ENCODE data around the gene P3H2.

The P3H2 gene

DNA sequence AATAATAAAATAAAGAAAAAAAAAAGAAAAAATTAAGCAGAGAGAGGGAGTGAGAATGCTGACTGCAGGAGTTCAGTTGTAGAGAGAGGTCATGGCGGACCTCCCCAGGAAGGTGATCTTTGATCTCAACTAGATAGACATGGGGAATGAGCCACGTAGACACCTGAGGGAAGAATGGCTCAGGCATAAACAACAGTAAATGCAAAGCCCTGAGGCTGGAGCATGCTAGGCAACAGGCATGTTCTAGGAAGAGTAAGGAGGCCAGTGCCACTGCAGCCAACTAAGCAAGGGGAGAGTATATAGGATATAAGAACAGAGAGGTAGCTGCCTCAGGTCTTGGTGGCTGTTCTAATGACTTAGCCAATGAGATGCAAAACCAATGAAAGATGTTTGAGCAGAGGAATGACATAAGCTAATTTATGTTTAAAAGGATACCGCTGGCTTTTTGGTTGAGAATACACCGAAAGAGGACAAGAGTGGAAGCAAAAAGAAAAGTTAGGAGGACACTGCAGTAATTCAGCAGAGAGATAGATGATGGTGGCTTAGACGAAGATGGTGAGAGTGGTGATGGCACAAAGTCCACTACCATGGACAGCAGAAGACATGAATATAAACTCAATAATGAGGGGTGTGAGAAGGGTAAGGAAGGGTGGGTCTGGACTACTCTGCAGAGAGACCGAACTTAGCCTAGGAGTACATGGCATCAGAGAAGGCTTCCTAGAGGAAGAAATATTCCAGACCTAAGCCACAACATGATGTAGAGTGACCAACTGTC is 174.6 kb downstream of the P3H2 start:
- DNase-seq (ENCODE audit: low read depth): no peak

DNA sequence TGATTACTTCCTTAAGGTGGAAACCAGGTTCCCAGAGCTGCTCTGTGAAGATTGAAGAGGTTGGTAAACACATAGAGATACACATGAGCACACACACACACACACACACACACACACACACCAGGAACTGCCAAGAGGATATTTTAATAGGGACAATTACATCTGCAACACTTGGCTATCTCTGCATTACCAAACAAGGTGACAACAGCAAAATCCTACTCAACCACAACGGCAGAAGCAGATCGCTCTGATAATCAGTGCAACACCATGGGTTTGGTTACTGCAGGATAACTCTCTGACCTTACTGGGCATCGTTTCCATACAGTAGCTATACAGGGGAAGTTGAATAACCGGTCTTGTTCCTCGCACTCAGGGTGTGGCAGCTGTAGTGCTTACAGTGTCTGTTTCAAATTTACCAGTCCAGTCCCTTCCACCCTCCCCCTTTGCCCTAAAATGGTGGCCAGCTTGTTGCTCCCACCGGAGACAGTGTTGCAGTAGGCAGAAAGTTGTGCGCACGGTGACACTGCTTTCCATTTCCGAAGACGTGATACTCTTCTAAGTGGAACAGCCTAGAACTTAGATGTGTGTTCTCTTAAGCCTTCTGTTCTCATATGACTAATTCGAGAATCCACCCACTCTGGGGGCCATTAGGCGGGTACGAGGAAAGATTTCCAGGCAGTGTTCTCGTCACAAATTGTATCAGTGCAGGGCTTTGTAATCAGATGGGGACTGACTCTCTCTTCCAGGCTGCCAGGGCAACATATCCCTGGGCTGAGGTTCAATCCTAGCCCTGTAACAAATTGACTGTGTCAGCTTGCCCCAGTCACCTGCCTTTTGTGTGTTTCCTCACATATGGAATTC is 176.2 kb downstream of the P3H2 start:
- DNase-seq (ENCODE audit: low read depth): no peak

DNA sequence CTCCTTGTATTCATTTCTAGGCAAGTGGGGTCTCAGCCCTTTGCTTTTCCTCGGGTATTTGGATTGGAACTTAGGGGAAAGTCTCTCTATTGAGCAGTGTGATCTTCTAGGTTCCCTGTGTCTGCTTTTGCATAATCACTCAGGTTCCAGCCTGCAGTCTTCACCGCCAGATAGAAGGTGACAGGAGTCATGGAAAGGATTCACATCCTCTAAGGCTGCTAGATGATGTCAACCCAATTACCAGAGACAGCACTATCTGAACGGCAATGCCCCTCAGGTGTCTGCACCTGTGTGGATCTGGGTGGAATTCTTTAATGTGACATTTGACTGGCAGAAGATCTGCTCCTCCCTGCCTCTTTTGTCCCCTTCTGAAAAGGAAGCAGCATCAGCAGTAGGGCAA is 177.7 kb downstream of the P3H2 start:
- no peak for DNase-seq (ENCODE audit: low read depth)

DNA sequence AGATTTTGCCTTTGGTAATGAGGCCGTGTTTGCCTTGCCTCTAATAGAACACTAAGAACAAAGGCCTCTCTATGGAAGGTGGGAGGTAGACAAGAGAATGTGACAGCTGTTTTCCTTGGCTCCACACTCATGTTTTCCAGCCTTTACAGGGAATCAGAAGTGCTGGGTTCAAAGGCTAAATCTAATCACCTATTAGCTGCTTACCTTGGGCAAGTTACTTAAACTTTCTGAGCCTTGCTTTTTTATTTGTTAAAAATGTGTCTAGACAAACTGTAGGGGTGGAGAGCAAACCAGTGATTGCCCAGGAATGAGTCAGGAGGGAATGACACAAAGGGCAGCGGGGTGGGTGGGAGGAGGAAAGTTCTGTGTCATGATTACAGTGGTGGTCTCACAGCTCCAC is 179.0 kb downstream of the P3H2 start:
- DNase-seq (ENCODE audit: low read depth): no peak

DNA sequence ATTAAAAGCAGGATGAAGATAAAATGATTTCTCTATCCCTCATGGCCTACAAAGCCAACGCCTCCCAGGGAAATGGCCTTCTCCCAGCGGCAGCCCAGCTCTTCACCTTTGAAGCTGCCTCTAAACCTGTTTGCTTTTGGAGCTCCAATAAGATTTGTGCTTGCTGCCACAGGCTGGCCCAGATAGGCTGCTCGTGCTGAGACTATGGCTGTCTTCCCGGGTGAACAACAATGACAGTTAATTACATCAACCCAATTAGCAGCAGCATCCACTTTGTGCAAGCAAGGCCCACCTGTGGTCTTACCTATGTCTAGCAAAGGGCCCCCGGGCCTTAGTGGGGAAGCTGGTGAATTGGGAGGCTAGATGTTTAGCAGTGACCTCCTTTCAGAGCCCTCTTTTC is 179.6 kb downstream of the P3H2 start:
- no peak for DNase-seq (ENCODE audit: low read depth)

DNA sequence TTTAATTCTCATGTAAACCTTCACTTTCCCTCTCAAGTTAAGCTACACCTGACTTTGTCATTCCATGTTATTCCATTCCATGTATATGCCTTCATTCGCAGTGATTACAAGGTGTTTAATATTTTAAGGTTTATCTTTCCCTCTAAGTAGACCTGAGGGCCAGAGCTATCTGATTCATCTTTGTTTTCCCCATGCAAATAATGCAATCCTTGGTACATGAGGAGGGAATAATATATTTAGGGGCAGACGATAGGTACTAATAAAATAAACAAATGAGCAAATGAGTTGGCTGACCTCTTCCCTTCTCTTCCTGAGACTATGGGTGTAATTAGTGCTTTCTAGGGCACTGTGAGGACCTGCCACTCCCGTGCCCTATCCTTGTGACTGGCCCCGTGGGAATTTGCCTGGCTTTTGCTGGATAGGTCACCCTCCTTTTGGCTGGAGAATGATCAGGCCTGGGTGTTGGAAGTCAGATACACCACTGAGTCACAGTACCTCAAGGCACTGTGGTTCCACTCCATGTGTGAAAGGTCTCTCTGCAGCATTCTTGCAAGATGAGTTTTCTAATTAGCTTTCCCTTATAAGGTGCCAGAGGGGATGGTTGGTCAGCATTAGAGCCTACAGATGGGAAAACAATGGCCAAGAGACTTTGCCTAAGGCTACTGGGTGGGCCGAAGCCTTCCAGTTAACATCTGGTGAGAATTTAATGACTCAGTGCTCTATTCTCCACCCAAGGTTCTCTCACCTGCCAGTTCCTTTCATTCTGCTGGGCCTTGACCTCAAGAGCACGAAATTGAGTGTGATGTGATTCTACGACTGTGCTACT is 183.2 kb downstream of the P3H2 start:
- DNase-seq (ENCODE audit: low read depth): no peak

DNA sequence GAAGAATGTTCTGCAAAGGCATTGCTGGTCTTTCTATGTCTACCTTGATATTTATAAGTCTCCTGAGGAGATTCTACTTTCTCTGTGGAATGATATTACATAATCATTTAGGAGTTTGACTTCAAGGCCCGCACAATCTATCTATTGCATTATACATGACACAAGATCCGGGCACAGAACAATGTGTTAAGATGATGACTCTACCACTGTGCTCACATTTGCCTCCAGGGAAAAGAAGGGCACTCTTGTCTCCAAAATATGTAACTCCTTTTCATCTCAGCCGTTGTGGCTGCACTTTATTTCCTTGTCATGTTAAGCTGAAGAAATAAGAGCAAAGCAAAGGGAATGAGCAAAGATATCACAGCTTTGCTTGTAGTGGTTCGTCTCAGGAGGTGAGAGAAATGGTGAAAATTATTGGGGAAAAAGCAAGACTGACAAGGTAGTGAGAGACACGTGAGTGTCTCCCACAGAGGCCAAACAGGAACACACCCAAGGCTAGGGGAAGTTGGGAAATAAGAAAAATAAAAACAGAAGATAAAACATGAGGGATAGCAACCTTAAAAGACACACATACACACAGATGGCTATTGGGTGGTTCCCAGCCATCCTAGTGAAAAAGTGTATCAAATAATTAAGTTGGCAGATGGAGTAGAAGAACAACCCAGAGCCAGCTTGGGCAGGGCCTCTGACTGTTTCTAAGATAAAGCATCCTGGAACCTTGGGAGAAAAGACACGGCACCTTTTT is 184.3 kb downstream of the P3H2 start:
- DNase-seq (ENCODE audit: low read depth): no peak

DNA sequence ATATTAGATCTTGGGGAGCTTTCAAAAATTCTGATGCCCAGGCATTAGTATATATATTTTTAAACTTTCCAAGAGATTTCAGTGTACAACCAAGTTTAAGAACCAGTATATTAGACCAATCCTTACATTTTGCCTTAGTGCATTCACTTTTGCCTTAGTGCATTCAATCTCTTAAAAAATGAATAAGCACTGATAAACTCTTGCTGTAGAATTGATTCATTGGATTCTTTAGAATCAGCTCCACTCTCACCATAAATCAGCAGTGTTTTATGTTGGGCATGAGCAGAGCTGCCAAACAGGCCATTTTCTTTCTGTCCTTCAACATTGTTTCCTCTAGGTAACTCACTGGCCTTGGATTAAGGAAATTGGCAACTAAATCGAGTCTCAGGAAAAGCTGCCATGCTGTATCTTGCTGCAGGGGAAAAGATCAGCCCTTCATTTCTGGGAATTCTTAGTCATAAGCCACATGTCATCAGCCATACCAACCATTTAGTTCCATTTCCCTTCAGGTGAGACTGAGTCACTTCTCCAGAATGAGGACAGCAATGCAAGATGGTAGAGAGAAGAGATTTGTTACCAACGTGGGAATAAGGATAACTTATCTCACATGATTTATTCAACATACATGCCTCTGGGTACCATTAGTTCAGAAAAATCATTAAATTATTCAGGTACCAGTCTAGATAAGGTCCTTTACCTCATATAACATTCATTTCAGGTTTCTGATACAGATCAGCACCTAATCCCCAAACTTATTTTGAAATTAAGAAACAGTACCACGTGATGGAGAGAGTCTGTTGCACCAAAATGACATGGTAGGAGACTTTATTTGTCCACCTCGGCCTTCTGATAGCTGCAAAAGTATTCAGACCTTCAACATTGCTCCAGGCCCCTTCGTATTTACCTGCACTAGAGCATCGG is 192.5 kb downstream of the P3H2 start:
- no peak for DNase-seq (ENCODE audit: low read depth)

DNA sequence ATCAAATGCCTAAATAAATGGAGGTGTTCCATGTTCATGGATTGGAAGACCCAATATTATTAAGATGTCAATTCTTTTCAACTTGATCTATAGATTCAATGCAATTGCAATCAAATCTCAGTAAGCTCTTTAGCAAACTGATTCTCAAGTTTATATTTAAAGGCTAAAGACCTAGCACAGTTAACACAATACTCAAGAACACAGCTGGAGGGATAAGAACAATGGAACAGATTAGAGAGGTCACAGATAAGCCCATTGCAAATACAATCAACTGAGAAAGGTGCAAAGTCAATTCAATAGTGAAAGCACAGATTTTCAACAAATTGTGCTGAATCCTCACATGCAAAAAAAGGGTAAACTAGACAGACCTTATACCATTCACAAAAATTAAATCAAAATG is 198.9 kb downstream of the P3H2 start:
- no peak for DNase-seq (ENCODE audit: low read depth)

DNA sequence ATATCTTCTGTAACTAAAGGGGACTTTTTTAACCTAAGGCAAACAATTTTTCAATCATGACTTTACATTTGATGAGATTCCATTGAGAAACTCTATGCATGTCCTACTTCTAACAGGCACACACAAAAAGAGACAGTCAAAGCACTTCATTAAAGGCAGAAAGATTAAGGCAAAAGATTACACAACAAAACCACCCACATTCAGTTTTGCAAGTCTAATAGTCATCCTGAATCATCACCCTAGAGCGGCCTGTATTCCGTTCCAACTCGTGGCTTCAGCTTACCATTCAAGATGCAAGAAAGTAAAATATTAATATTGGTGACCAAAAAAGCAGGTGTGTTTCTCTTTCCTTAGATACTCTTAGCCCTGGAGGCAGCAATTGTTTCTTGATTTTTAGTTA is 205.9 kb downstream of the P3H2 start:
- no peak for DNase-seq (ENCODE audit: low read depth)

DNA sequence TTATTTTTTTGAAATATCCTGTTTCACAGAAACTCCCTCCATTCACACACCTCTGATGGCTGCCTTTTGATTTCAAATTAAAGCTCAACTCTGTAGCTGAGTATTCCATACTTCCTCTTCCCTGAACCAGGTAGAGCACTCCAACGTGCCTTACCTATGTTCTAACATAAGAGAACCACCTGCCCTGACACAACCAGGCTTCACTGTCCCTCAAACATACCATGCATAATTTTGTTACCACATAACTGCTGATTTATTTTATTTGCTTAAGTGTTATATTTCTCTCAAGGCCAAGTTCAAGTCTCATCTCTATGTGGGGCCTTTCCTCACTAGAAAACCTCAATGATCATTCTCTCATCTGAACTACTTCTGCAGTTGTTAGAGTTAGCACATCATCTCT is 209.7 kb downstream of the P3H2 start:
- no peak for DNase-seq (ENCODE audit: low read depth)

DNA sequence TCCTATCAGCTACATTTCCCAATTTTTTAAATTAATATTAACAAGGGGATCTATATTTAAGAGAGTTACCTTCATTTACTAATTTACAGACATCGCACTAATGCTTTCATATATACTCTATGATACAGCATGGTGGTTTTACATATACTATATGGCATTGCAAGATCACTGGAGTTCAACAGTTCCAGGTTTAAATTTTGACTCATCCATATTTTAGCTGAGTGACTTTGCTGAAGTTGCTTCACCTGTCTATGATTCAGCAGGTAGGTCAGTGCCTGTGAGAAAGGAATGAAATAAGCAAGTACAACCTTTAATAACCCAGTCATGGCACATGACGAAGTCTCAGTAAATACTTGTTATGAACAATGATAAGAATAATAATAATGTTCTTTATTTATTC is 211.1 kb downstream of the P3H2 start:
- DNase-seq (ENCODE audit: low read depth): no peak

DNA sequence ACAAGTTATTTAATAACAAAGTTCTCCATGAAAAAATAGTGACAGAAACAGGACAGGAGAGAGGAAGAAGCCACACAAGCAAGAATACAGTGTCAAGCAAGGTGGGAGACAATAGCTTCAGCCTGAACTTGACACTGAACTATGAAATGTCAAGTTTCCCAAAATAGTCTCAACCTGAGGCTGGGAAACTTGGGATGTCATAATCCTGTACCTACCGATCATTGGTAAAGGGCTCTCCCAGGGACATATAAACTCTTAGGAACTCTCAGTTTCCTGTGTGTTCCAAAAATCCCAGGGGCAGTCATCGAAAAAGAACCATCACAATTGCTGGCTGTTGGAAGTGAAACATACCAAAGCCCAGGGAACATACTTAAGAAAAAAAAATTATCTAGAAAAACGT is 211.6 kb downstream of the P3H2 start:
- no peak for DNase-seq (ENCODE audit: low read depth)

DNA sequence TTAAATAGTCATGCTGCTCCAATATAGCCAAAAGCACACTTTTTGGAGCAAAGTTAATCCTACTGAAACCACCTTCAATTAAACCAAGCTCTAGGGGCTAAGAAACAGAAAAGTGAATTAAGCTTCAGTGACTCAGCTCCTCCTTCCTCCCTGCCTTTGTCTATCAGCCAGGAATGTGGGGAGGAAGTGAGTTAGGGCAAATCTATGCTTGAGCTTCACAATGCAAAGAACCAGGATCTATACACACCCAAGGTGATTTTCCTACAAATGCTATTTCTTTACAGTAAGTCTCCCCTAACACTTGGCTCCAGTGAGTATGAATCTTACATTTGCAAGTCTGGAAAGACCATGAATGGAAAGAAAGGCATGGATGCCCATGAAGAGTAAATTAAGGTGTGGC is 212.1 kb downstream of the P3H2 start:
- no peak for DNase-seq (ENCODE audit: low read depth)

DNA sequence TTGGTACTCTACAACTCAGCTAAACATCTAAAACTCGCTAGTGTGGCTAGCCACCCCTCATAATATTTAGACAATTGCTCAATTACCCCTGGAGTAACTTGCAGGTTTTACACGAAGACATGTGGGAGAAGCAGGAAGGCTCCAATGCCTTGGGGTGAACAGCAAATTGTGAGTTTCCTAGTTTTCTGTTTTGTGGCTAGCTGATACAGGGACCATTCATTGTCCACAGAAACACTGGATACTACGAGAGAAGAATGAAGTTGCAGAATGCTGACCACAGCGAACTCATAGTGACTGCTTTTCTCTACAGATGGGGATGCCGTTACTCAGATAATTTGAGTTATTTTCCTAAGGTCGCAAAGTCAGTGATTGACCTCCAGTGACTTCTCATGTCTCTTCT is 212.9 kb downstream of the P3H2 start:
- no peak for DNase-seq (ENCODE audit: low read depth)

All from activated T-helper 1 cell treated with Interleukin-2 at 50 U/mL for 16 hours (primary cell).